Measurements from ENCODE around the gene P2RX1.
A peak's percentile ranks its signal among the peaks of the same experiment; 100 is the strongest.

P2RX1 gene

GRCh38 chr17:3915995-3916696 lies at the start of gene P2RX1:
P2RX1 (minus strand) TSS chr17:3916465; CDS start chr17:3916225, 240 bp downstream.
- DNase-seq (ENCODE audit: low spot score) = no peak

- peak; percentile 22 for DNase-seq (ENCODE audit: low spot score)
Measured at GRCh38 chr17:3965118-3965800, 49.0 kb upstream of the P2RX1 start.

- DNase-seq (ENCODE audit: low spot score) = no peak
Measured at GRCh38 chr17:3964203-3965117, 48.2 kb upstream of the P2RX1 start, which contains the start of gene ATP2A3. ATP2A3 (minus strand) TSS chr17:3964437; CDS start chr17:3964291, 146 bp downstream.

- DNase-seq (ENCODE audit: low spot score) = no peak
Measured at GRCh38 chr17:3963237-3964201, 47.3 kb upstream of the P2RX1 start.

- no peak for DNase-seq (ENCODE audit: low spot score)
Measured at GRCh38 chr17:3962965-3963236, 46.6 kb upstream of the P2RX1 start.

- DNase-seq (ENCODE audit: low spot score) = no peak
Measured at GRCh38 chr17:3962217-3962964, 46.1 kb upstream of the P2RX1 start.

GRCh38 chr17:3961564-3962047 lies 45.3 kb upstream of the P2RX1 start:
- DNase-seq (ENCODE audit: low spot score) = no peak

GRCh38 chr17:3960764-3961163 lies 44.5 kb upstream of the P2RX1 start:
- DNase-seq (ENCODE audit: low spot score) = no peak

GRCh38 chr17:3959921-3960601 lies 43.8 kb upstream of the P2RX1 start:
- DNase-seq (ENCODE audit: low spot score) = no peak

GRCh38 chr17:3959295-3959899 lies 43.1 kb upstream of the P2RX1 start:
- no peak for DNase-seq (ENCODE audit: low spot score)

GRCh38 chr17:3957735-3958599 lies 41.7 kb upstream of the P2RX1 start:
- no peak for DNase-seq (ENCODE audit: low spot score)

GRCh38 chr17:3956983-3957382 lies 40.7 kb upstream of the P2RX1 start:
- no peak for DNase-seq (ENCODE audit: low spot score)

- DNase-seq (ENCODE audit: low spot score) = no peak
Measured at GRCh38 chr17:3956327-3956957, 40.2 kb upstream of the P2RX1 start.

GRCh38 chr17:3955673-3955988 lies 39.4 kb upstream of the P2RX1 start:
- DNase-seq (ENCODE audit: low spot score) = no peak

- DNase-seq (ENCODE audit: low spot score) = no peak
Measured at GRCh38 chr17:3954976-3955672, 38.9 kb upstream of the P2RX1 start.

- DNase-seq (ENCODE audit: low spot score) = no peak
Measured at GRCh38 chr17:3954086-3954485, 37.8 kb upstream of the P2RX1 start.

- DNase-seq (ENCODE audit: low spot score) = no peak
Measured at GRCh38 chr17:3953542-3953941, 37.3 kb upstream of the P2RX1 start.

GRCh38 chr17:3952186-3952585 lies 35.9 kb upstream of the P2RX1 start:
- no peak for DNase-seq (ENCODE audit: low spot score)
